KOPT-K1 (cell line): Measurements from ENCODE around the gene MTAP.

Experiments used
- H3K27ac ChIP-seq: fragments of 200-600 bp; sonication (generic); 2 replicates; pipeline ENCODE4 v1.5.1; 2016; ENCODE audit warnings: antibody characterized with exemption, mild to moderate bottlenecking, low read depth, low read length; ENCODE audit not compliant: poor library complexity, severe bottlenecking
- H3K36me3 ChIP-seq: fragments of 200-600 bp; sonication (generic); 2 replicates; pipeline ENCODE4 v1.5.1; 2017; ENCODE audit warnings: antibody characterized with exemption, mild to moderate bottlenecking, low read length, moderate library complexity; ENCODE audit not compliant: insufficient read depth
- H3K9me3 ChIP-seq: fragments of 200-600 bp; sonication (generic); 2 replicates; pipeline ENCODE4 v1.5.1; 2017; ENCODE audit warnings: antibody characterized with exemption, low read length, mild to moderate bottlenecking; ENCODE audit not compliant: insufficient read depth, poor library complexity, severe bottlenecking

The MTAP gene

GRCh38 chr9:21974343-21974721 is 171.9 kb downstream of the MTAP start:
- peak overlapping the region; percentile 100 for H3K27ac ChIP-seq

GRCh38 chr9:21974722-21975409 is 172.4 kb downstream of the MTAP start:
- H3K36me3 ChIP-seq, result peaks cover 26% of the 10 kb centered on the region
- peak overlapping the region; percentile 100 for H3K27ac ChIP-seq
- H3K9me3 ChIP-seq, result no peaks in the 10 kb centered on the region

More at GRCh38 chr9:21974343-21974721, 171.9 kb downstream of the MTAP start:
- Histone ChIP-seq H3K9me3 (no peaks in the 10 kb centered on the region), H3K36me3 (peaks cover 32% of the 10 kb centered on the region)

GRCh38 chr9:21976334-21976875 is 174.0 kb downstream of the MTAP start:
- peak overlapping the region; percentile 100 for H3K27ac ChIP-seq
- H3K9me3 ChIP-seq, result no peaks in the 10 kb centered on the region
- H3K36me3 ChIP-seq, result peaks cover 11% of the 10 kb centered on the region

GRCh38 chr9:21982391-21982790 is 180.0 kb downstream of the MTAP start:
- Histone ChIP-seq H3K9me3 (no peaks in the 10 kb centered on the region), H3K36me3 (no peaks in the 10 kb centered on the region), H3K27ac (peak overlapping the region; percentile 37)

GRCh38 chr9:21982861-21983560 is 180.6 kb downstream of the MTAP start:
- H3K36me3 ChIP-seq, result no peaks in the 10 kb centered on the region
- H3K9me3 ChIP-seq, result no peaks in the 10 kb centered on the region
- peak overlapping the region; percentile 37 for H3K27ac ChIP-seq

GRCh38 chr9:21983561-21983935 is 181.1 kb downstream of the MTAP start:
- Histone ChIP-seq H3K27ac (peak overlapping the region; percentile 37), H3K9me3 (no peaks in the 10 kb centered on the region), H3K36me3 (no peaks in the 10 kb centered on the region)

GRCh38 chr9:21984101-21984500 is 181.7 kb downstream of the MTAP start:
- Histone ChIP-seq H3K27ac (no peak overlapping the region), H3K36me3 (no peaks in the 10 kb centered on the region), H3K9me3 (no peaks in the 10 kb centered on the region)

- Histone ChIP-seq H3K9me3 (no peaks in the 10 kb centered on the region), H3K27ac (peak overlapping the region; percentile 72), H3K36me3 (peaks cover 10% of the 10 kb centered on the region; the same call in 1 of the 2 replicates)
Observed at GRCh38 chr9:21985964-21986667, 183.7 kb downstream of the MTAP start.
